ENCODE results near the gene OR1M1. TPM values are rescaled to one million over a fixed set of nuclear protein-coding genes. Genes with fewer than 3 reads are reported as not detected.
A peak's percentile ranks its signal among the peaks of the same experiment; 100 is the strongest.

Gene OR1M1
- total RNA-seq, 2 donors from 2014 or later, result not detected

DNA sequence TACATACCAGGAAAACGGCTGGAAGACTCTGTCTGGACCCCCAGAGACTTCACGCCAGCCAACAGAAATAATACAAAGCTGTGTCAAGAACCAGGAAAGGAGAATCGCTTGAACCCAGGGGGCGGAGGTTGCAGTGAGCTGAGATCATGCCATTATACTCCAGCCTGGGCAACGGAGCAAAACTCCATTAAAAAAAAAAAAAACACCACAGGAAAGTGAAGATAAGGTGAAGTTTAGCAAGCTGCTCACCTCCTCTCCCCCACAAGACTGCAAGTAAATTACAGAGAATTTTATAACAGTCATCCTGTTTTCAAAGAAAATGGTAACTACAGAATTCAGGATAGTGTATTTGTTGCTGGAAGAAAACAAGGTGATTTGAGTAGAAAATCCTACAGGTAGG lies 29.7 kb downstream of the OR1M1 start:
- Mint-ChIP-seq H3K9me3 (no peaks in the 10 kb centered on the region), H3K4me3 (no peak overlapping the region), H3K27ac (no peak overlapping the region), H3K36me3 (no peaks in the 10 kb centered on the region), H3K4me1 (ENCODE audit: low read depth in 2 of 2) (no peaks in the 10 kb centered on the region), H3K27me3 (peaks cover 19 to 33% of the 10 kb centered on the region in 2 donors)
- no peak for DNase-seq (ENCODE audit: low spot score)
- ATAC-seq, result no peak

DNA sequence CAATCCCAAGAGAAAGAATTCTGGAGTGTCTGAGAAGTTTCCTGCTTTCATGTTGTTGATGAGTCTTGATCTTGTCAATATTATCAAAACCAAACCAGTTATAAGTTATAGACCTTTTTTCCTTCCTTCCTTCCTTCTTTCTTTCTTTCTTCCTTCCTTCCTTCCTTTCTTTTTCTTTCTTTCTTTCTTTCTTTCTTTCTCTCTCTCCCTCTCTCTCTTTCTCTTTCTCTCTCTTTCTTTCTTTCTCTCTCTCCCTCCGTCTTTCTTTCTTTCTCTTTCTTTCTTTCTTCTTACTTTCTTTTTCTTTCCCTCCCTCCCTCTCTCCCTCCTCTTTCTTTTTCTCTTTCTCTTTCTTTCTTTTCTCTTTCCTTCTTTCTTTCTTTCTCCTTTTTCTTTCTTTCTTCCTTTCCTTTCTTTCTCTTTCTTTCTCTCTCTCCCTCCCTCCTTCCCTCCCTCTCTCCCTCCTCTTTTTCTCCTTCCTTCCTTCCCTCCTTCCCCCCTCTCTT lies 40.1 kb downstream of the OR1M1 start, which contains the start of gene OR7G3:
Gene OR7G3 (minus strand): TSS at position 51 of the 506 bp plus-strand sequence. CDS start 0 bp downstream, at position 51.
- no peaks in the 10 kb centered on the region for H3K36me3 Mint-ChIP-seq
- no peak within 1 kb of the TSS for H3K4me3 Mint-ChIP-seq
- peaks cover 9 to 10% of the 10 kb centered on the region in 2 donors for H3K4me1 Mint-ChIP-seq (ENCODE audit: low read depth in 2 of 2)
- DNase-seq (ENCODE audit: low spot score), result no peak
- peaks cover 24 to 31% of the 10 kb centered on the region in 2 donors for H3K27me3 Mint-ChIP-seq
- H3K9me3 Mint-ChIP-seq, result no peaks in the 10 kb centered on the region
- no peak for ATAC-seq
- peak within 1 kb of the TSS in 1 of 2 donors; percentile 4 for H3K27ac Mint-ChIP-seq

DNA sequence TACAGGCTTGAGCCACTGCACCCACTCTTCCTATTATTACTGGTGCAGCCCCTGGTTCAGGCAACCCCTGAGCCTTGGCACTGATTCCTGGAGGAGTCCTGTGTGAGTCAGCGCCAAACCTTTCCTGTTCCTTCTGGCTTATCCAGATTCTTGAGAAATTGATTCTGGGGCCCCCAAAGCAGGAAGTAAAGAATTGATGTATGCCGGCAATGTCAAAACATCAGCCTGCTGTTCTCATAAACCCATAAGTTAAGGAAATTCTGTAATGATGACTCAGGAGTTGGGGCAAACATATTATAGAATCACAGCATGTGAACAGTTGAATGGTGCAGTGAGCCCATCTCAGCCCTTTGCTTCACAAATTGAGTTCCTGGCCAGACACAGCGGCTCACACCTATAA lies 41.3 kb downstream of the OR1M1 start:
- DNase-seq (ENCODE audit: low spot score), result no peak
- H3K27me3 Mint-ChIP-seq, result peaks cover 20 to 29% of the 10 kb centered on the region in 2 donors
- ATAC-seq, result no peak
- H3K27ac Mint-ChIP-seq, result no peak overlapping the region
- no peak overlapping the region for H3K4me3 Mint-ChIP-seq
- H3K9me3 Mint-ChIP-seq, result no peaks in the 10 kb centered on the region
- no peaks in the 10 kb centered on the region for H3K36me3 Mint-ChIP-seq
- peaks cover 9 to 10% of the 10 kb centered on the region in 2 donors for H3K4me1 Mint-ChIP-seq (ENCODE audit: low read depth in 2 of 2)

DNA sequence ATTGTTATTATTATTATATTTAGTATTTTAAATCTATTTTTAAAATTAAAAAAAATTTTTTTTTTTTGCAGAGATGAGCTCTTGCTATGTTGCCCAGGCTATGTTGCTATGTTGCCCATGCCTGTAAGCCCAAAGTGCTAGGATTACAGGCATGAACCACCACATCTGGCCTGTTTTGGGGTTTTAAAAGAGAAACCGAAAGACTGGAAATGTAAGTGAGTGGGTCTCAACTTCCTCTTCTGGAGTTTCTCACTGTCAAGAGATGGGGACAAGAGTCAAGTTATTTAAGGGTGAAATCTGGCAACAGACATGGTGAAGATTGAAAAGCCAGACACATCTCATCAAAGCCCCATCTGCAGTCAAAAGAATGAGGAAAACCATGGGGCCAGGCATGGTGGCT lies 44.1 kb downstream of the OR1M1 start:
- Mint-ChIP-seq H3K27me3 (peaks cover 14 to 19% of the 10 kb centered on the region in 2 donors), H3K4me1 (ENCODE audit: low read depth in 2 of 2) (peaks cover 9 to 10% of the 10 kb centered on the region in 2 donors), H3K9me3 (no peaks in the 10 kb centered on the region), H3K36me3 (no peaks in the 10 kb centered on the region), H3K4me3 (no peak overlapping the region), H3K27ac (peak overlapping the region in 1 of 2 donors; percentile 60)
- DNase-seq (ENCODE audit: low spot score), result no peak
- ATAC-seq, result no peak

DNA sequence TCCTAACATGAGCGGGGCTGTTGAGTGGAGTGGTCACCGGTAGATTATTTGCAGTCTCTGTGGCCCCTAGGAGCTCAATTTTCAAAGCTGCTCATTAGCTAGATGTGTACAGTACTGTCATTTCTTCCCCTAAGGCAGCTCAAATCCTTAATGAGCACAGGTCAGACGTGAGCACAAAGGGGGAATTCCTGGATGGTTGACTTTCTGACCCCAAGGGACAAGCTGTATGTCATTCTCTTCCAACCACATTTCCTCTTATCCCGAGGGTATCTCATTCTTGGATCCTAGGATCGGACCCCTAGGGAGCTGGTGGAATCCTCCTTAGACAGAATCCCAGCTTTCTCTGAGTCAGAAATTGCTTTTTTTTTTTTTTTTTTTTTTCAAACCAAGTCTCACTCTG lies 45.6 kb downstream of the OR1M1 start:
- no peak for ATAC-seq
- H3K27ac Mint-ChIP-seq, result no peak overlapping the region
- H3K36me3 Mint-ChIP-seq, result no peaks in the 10 kb centered on the region
- no peak overlapping the region for H3K4me3 Mint-ChIP-seq
- H3K27me3 Mint-ChIP-seq, result peaks cover 5 to 6% of the 10 kb centered on the region in 2 donors
- H3K4me1 Mint-ChIP-seq (ENCODE audit: low read depth in 2 of 2), result peaks cover 12 to 16% of the 10 kb centered on the region in 2 donors
- no peaks in the 10 kb centered on the region for H3K9me3 Mint-ChIP-seq
- no peak for DNase-seq (ENCODE audit: low spot score)

DNA sequence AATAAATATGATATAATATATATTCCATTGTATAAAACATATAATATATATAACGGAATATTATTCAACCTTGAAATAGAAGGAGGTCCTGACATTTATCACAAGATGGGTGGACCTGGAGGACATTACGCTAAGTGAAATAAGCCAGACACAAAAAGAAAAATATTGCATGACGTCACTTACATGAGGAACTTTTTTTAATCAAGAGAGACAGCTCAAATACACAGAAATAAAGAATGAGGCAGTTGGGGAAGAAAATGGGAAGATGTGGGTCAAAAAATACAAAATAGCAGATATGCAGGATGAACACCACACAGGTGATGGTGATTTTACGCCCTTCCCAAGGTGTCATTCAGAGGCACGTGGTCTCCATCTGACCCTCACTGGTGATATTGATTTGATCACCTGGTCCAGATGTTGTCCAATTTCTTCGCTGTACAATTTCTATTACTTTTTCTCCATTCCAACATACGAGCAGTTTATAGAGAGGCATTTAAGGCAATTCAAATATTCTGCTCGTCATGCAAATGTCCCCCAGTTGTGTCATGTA lies 52.8 kb downstream of the OR1M1 start:
- Mint-ChIP-seq H3K27me3 (peaks cover 0 to 3% of the 10 kb centered on the region in 2 donors), H3K27ac (peak overlapping the region; percentile 96 to 98), H3K36me3 (peaks cover 17% of the 10 kb centered on the region), H3K4me1 (ENCODE audit: low read depth in 2 of 2) (peaks cover 29 to 41% of the 10 kb centered on the region in 2 donors), H3K9me3 (no peaks in the 10 kb centered on the region), H3K4me3 (peak overlapping the region; percentile 91)
- ATAC-seq (peak in 1 of 2 donors; percentile 2), DNase-seq (ENCODE audit: low spot score) (no peak)

DNA sequence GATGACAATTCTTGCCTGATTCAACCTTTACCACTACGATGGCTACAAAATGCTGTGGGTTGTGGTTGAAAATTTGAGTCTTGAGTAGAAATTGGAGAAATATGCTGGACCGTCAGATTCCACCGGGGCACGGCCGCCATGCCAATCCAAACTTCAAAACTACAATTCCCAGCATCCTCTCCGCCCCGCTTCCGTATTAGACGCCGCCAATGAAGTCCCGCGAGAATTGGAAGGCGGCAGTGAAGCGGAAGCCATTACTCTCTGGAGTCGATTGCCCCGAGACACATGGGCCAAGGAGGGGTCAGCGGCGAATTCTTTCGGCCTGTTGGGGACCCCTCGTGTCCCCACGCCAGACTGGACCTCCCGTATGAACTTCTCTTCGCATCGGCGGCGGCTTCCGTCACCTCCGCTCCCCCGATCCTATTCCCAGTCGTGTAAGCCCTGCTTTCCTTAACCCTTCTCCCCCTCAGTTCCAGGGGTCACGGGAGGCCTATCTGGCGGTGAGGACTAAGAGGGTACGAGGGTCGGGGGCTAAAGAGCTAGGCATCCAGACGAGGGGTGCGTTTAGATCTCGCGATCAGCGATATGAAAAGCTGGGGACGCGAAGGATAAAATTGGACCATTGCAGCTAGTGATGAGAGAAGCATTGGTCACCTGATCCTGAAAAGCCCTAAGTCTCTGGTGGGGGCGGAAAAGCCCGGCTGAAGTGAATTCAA lies 53.5 kb downstream of the OR1M1 start, which contains the start of gene ZNF317:
Gene ZNF317 (plus strand): TSS at position 239 of the 716 bp plus-strand sequence. CDS start 15,620 bp downstream, outside the sequence.
- Mint-ChIP-seq H3K4me1 (ENCODE audit: low read depth in 2 of 2) (peaks cover 29 to 42% of the 10 kb centered on the region in 2 donors), H3K9me3 (no peaks in the 10 kb centered on the region), H3K36me3 (peaks cover 23% of the 10 kb centered on the region), H3K27me3 (peaks cover 0 to 3% of the 10 kb centered on the region in 2 donors), H3K27ac (peak within 1 kb of the TSS; percentile 96 to 98), H3K4me3 (peak within 1 kb of the TSS; percentile 91)
- peak; percentile 93 for DNase-seq (ENCODE audit: low spot score)
- peak; percentile 99 for ATAC-seq

DNA sequence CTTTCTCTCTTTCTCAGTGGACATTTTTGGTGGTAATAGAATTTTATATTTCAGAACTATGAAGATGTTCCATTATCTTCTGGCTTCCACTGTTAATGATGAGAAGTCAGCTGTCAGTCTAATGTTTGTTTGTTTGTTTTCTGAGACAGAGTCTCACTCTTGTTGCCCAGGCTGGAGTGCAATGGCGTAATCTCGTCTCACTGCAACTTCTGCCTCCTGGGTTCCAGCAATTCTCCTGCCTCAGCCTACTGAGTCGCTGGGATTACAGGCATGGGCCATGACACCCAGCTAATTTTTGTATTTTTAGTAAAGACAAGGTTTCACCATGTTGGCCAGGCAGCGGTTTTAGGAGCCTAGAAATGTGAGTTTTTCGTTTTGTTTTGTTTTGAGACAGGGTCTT lies 58.1 kb downstream of the OR1M1 start:
- Mint-ChIP-seq H3K36me3 (peaks cover 45% of the 10 kb centered on the region), H3K9me3 (peaks cover 4% of the 10 kb centered on the region), H3K4me3 (no peak overlapping the region), H3K4me1 (ENCODE audit: low read depth in 2 of 2) (peaks cover 47 to 51% of the 10 kb centered on the region in 2 donors), H3K27ac (no peak overlapping the region), H3K27me3 (no peaks in the 10 kb centered on the region)
- DNase-seq (ENCODE audit: low spot score) (no peak), ATAC-seq (no peak)

Other genes with a start within 250 kb of the OR1M1 start
- gene MUC16, start 76.7 kb upstream of the OR1M1 start, total RNA-seq, result under 1 TPM in 1 of 2 donors, not detected in 1; 0.03 TPM
- not detected for gene OR7G2, start 20.4 kb downstream of the OR1M1 start, total RNA-seq
- gene OR7G1, start 28.7 kb downstream of the OR1M1 start, total RNA-seq, result not detected
- gene OR7G3, start 39.9 kb downstream of the OR1M1 start, total RNA-seq, result not detected
- 10 to 100 TPM; 44.2 to 51.0 TPM for gene ZNF317, start 53.3 kb downstream of the OR1M1 start, total RNA-seq
- gene OR7D2, start 91.9 kb downstream of the OR1M1 start, total RNA-seq, result not detected
- gene OR7D4, start 132.5 kb downstream of the OR1M1 start, total RNA-seq, result not detected
- gene OR7E24, start 163.9 kb downstream of the OR1M1 start, total RNA-seq, result not detected
- 1 to 10 TPM; 4.5 to 6.7 TPM for gene ZNF699, start 222.8 kb downstream of the OR1M1 start, total RNA-seq
- gene ZNF559, start 237.1 kb downstream of the OR1M1 start, total RNA-seq, result 10 to 100 TPM in 1 of 2 donors, 1 to 10 TPM in 1; 9.5 to 13.5 TPM